ENCODE data around the gene SPATA20.

GRCh38 chr17:50539762-50540559 is 7.0 kb upstream of the SPATA20 start:
- TF ChIP-seq CTCF (conservative IDR thresholded peaks at IDR 0.05) (no peak), ZFX (IDR thresholded peaks at IDR 0.05) (no peak)
